Renal pelvis (tissue), 12 donors: ENCODE results near the gene SKIC2. TPM values are rescaled to one million over a fixed set of nuclear protein-coding genes. Genes with fewer than 3 reads are reported as not detected.
A peak's percentile ranks its signal among the peaks of the same experiment; 100 is the strongest.
"Not testable (repeated sequence)": the region's sequence is repeated elsewhere in the genome, so short reads cannot be mapped to it uniquely, and the experiment has no call there.

Experiments
- DNase-seq: peaks from one replicate; pipeline ENCODE4 v3.0.0-alpha.2; 2013
- long read RNA-seq, 16 experiments: transcript quantifications; one replicate each; lab custom pipeline, GENCODE V29; 2026
- polyA plus RNA-seq, 3 donors: library from polyadenylated mRNA; unstranded; fragments of 120-200 nt; gene quantifications; one replicate each; pipeline ENCODE4 v1.2.1, GENCODE V29; 2013; ENCODE audit not compliant: insufficient read length in 3 of 3

SKIC2 gene
- polyA plus RNA-seq: 10 to 100 TPM; 49.2 to 54.8 (median 50.5) TPM
- long read RNA-seq, donor 1: 0 reads
- long read RNA-seq, donor 2, partial matches to known transcripts: 13 of 14 reads
- long read RNA-seq, donor 2, other reads (novel, unspliced or antisense): 0 of 14 reads
- long read RNA-seq, donor 3, partial matches to known transcripts: 8 of 9 reads
- long read RNA-seq, donor 3, other reads (novel, unspliced or antisense): 0 of 9 reads
- long read RNA-seq, donor 4, partial matches to known transcripts: 0 of 2 reads
- long read RNA-seq, donor 4, other reads (novel, unspliced or antisense): 0 of 2 reads
- long read RNA-seq, donor 5: 0 reads
- long read RNA-seq, donor 6, partial matches to known transcripts: 0 of 1 reads
- long read RNA-seq, donor 6, other reads (novel, unspliced or antisense): 0 of 1 reads
- long read RNA-seq, donor 7, transcript SKIV2L-201 (28 exons, 3,894 nt): major isoform, 7 of 14 reads
- long read RNA-seq, donor 7, partial matches to known transcripts: 7 of 14 reads
- long read RNA-seq, donor 7, other reads (novel, unspliced or antisense): 0 of 14 reads
- long read RNA-seq, donor 8: 0 reads
- long read RNA-seq, donor 9, partial matches to known transcripts: 0 of 1 reads
- long read RNA-seq, donor 9, other reads (novel, unspliced or antisense): 0 of 1 reads
- long read RNA-seq, donor 10, partial matches to known transcripts: 0 of 1 reads
- long read RNA-seq, donor 10, other reads (novel, unspliced or antisense): 0 of 1 reads
- long read RNA-seq, donor 11, partial matches to known transcripts: 0 of 11 reads
- long read RNA-seq, donor 11, other reads (novel, unspliced or antisense): 11 of 11 reads
- long read RNA-seq, donor 12, partial matches to known transcripts: 0 of 3 reads
- long read RNA-seq, donor 12, other reads (novel, unspliced or antisense): 0 of 3 reads
- long read RNA-seq, donor 13, partial matches to known transcripts: 11 of 11 reads
- long read RNA-seq, donor 13, other reads (novel, unspliced or antisense): 0 of 11 reads
- long read RNA-seq, donor 14: 0 reads
- long read RNA-seq, donor 15, partial matches to known transcripts: 0 of 3 reads
- long read RNA-seq, donor 15, other reads (novel, unspliced or antisense): 0 of 3 reads
- long read RNA-seq, donor 16, partial matches to known transcripts: 8 of 9 reads
- long read RNA-seq, donor 16, other reads (novel, unspliced or antisense): 0 of 9 reads

DNA sequence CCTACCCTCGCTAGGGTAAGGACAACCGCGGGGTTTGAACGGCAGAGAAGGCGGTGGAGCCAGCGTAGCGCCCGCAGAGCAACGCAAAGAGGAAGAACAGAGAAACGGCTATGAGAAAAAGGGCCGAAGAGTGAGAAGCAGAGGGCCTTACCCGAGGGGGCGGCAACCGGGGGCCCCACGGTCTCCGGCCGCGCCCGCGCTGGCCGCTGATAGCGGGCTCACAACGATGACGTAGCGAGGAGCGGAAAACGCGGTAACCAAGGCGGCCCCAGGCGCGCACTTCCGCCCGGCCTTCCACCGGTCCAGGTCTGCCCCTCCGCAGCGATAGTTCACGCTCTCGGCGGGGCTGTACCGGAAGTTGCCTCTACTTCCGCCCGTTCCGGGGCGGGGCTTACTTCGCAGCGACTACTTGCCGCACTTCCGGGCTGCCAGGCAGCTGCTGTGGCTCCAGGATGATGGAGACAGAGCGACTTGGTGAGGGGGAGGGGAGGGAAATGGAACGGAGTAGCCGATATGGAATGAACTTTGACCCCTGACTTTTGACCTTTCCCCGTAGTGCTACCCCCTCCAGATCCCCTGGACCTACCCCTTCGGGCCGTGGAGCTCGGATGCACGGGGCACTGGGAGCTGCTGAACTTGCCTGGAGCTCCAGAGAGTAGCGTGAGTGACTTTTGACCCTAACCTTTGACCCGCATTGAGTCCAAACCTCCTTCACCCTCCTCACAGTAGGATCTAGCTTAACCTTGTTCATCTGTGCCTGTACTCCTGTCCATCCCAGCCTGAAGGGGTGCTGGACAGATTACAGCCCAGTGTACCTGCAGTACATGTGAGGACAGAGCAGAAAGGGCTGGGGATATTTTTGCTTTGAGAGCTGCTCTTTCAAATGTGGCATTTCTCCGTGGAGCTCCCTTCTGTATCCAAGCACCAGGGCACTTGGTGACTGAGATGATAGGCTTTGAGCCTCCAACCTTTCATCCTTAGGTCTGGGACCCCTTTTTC is at the start of gene SKIC2, which contains the start of gene NELFE:
TSS of gene SKIC2 (plus strand) at position 435 of the 999 bp plus-strand sequence. CDS start at position 453, 18 bp downstream.
TSS of gene NELFE (minus strand) at position 231 of the 999 bp plus-strand sequence. CDS start 525 bp downstream, outside the sequence.
- peak; percentile 97 for DNase-seq

DNA sequence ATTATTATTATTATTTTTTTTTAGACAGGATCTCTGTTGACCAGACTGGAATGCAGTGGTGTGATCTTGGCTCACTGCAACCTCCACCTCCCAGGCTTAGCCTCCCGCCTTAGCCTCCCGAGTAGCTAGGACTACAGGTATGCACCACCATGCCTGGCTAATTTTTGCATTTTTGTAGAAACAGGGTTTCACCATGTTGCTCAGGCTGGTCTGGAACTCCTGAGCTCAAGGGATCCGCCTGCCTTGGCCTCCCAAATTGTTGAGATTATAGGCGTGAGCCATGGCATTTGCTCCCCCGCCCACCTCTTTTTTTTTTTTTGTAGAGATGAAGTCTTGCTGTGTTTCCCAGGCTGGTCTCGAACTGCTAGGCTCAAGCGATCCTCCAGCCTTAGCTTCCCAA is 49.7 kb upstream of the SKIC2 start:
- DNase-seq: not testable (repeated sequence)

DNA sequence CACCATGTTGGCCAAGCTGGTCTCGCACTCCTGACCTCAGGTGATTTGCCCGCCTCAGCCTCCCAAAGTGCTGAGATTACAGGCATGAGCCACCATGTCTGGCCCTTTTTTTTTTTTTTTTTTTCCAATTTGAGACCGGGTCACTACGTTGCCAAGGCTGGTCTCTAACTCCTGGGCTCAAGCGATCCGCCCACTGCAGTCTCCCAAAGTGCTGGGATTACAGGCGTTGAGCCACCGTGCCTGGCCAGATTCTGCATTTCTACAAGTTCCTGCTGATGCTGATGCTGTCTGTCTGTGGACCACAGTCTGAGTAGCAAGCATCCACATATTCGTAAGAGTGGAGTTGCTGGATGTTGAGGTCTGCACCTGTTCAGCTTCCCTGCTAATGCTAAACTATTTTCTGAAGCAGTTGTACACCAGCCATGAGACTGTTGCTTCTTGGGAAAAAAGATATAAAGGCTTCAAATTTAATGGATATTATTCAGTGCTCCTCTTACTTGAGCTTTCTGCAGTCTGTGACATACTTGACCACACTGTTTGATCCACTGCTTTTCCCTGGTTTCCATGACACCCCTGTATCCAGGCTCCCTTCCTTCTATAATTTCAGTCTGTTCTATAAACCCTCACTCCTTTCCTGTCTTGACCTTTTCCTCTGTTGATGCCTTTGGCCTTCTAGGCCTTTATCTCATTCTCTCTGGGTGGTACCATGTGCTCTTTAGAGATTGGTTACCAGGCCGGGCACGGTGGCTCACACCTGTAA is 47.0 kb upstream of the SKIC2 start:
- DNase-seq: no peak

DNA sequence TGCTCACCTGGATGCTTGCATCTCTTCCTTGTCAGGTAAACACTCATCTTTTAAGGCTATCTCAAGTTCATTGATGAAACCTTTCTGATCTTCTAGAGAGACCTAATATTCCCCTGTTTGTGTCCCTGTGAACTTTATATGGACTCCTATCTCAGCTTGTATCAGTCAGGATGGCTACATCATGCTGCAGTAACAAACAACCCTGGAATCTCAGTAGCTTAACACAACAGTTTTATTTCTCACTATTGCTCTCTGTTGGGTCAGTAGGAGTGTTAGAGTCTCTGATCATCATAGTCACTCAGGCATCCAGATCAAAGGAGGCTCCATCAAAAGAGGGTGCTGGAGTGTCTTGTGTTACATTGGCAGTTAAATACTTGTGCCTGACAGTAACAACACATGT is 43.6 kb upstream of the SKIC2 start:
- DNase-seq: no peak

DNA sequence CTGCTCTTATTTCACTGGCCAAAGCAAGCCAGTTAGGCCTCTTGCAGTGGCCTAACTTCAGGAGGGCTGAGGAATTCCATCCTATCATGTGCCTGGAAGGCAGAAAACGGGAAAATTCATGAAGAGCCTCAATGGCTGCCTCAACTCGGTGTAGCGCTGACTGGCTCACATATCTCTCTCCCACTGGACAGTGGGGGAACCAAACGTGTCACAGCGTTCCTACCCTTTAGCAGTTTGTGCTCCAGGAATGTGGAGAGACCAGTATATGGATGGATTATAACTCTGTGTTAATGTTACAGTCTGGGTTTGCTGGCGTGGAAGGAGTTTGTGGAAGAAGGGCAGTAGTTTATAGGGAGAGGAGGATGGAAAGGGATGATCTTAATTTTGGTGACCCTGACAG is 43.2 kb upstream of the SKIC2 start:
- no peak for DNase-seq

DNA sequence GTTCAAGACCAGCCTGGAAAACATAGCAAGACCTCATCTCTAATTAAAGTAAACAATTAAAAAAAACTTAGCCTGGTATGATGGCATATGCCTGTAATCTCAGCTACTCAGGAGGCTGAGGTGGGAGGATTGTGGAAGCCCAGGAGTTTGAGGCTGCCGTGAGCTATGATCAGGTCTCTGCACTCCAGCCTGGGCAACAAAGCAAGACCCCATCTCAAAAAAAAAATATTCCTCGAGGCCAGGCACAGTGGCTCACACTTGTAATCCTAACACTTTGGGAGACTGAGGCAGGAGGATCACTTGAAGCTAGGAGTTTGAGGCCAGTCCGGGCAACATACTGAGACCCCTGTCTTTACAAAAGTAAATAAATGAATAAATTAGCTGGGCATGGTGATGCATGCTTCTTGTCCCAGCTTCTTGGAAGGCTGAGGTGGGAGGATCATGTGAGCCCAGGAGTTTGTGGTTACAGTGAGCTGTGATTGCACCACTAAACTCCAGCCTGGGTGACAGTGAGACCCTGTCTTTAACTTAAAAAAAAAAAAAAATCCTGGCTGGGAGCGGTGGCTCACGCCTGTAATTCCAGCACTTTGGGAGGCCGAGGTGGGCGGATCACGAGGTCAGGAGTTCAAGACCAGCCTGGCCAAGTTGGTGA is 40.8 kb upstream of the SKIC2 start:
- no peak for DNase-seq

DNA sequence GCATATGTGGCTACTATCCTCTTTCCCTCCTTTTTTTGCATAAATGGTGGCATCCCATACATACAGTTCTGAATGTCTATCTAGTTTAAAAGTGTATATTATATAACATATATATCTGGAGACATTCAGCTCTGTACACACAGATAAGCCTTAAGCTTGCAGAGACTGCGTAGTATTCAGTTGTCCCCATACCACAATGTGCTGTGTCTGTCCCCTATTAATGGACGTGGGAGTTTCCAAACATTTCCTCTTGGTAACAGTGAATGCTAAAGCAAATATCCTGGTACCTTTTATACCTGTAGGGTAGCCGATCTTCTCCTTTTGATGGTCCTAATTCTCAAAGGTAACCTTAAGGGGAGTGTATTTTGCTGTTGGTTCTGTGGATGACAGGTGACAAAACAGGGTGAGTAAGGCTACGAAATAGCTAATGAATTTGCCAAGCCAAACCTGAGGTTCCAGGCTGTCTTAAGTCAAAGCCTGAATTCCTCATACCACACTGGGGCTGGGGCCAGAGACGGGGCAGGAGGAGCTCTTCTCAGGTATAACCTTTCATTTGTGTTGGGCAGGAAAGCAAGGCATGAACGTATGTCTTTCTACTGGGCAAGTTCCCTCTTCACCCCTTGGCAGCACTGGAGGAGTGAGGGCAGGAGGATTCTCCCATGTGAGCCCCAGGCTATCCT is 39.2 kb upstream of the SKIC2 start:
- no peak for DNase-seq

DNA sequence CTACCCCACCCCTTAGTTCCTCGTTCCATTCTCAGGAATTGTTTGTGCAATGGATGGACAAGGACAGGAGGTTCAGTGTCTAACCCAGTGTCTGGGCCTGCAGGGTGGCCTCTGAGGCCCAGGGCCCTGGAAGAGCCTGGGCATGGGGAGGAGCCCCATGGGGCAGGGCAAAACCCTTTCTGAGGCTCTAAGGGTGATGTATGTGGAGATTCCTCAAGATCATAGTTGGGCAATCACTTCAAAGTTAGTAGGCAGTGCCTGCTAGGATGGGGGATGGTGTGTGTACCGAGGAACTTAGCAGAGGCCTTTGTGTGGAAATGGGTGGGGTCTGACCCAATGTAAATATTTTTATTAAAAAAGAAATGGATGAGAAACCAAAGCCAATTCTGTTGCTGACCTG is 38.2 kb upstream of the SKIC2 start:
- DNase-seq: no peak

DNA sequence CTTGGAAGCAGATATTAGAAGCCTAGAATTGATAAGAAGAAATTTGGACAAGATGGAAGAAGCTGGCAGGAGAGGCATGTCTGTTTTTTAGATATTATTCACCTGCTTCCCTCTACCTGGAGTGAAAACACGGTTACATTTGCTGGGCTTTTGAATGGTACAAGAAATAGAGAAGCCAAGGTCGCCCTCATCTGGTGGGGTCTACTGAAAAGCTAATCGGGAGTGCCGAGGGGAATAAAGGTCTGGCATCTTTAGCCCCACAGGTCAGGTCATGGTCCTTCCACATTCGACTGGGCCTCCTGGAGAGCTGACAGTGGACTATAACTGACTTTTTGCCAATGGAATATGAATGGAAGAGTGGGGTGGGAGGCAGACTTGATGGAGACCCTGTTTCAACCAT is 36.0 kb upstream of the SKIC2 start:
- DNase-seq: no peak

DNA sequence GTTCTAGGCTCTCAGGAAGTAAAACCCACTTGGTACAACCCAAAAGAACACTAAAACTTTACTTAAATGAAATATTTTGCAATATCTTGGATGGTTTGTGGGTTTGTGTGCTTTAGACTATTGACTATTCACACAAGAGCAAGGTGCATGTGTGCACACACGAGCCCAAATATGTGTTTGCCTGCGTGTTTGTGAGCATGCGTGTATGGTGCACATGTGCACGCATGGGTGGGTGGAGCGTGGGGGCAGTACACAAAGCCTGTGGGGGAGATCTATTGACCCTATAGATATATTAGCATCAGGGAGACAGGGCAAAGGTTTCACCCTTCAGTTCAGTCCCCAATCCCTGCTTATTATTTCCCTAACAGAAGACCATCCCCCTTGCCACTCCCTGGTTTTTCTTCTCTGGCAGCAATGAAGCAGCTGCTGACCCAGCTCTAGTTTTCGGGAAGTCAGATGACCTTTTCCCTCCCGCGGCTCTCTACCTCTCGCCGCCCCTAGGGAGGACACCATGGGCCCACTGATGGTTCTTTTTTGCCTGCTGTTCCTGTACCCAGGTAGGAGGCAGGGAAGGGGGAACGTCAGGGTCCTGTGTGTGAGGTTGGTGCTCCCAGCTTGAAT is 31.6 kb upstream of the SKIC2 start, which contains the start of gene C2:
TSS of gene C2 (plus strand) at position 476 of the 621 bp plus-strand sequence. CDS start at position 512, 36 bp downstream.
- no peak for DNase-seq

DNA sequence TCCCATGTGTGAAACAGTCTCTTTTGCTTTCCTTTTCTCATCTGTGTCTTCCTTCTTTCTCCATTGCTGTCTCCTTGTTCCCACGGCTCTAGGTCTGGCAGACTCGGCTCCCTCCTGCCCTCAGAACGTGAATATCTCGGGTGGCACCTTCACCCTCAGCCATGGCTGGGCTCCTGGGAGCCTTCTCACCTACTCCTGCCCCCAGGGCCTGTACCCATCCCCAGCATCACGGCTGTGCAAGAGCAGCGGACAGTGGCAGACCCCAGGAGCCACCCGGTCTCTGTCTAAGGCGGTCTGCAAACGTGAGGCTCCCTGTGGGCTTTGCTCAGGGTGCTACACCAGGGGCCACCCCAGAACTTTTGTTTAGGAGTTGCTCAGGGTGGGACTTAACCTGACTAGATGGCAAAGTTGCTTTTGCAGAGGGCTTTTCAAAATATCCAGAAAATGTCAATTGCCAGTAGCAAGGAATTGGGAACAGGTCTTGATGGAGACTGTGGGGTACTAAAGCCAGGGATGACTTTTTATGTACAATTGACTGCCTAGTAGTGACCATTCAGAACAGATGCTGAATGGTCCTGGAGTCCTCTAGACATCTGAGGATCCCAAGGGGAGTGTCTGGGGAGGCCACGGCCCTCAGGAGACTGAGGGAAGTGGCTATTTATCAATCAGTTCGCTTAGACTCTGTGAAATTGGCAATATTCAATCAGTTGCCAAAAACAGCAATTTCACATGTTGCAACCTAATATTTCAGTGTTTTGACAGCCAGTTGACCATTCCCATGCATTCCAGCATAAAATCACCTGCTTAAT is 30.9 kb upstream of the SKIC2 start:
- no peak for DNase-seq

DNA sequence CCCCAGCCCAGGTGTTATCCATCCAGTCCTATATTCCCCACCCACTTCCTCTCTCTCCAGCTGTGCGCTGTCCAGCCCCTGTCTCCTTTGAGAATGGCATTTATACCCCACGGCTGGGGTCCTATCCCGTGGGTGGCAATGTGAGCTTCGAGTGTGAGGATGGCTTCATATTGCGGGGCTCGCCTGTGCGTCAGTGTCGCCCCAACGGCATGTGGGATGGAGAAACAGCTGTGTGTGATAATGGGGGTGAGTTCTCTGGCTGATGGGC is 30.4 kb upstream of the SKIC2 start:
- DNase-seq: no peak

DNA sequence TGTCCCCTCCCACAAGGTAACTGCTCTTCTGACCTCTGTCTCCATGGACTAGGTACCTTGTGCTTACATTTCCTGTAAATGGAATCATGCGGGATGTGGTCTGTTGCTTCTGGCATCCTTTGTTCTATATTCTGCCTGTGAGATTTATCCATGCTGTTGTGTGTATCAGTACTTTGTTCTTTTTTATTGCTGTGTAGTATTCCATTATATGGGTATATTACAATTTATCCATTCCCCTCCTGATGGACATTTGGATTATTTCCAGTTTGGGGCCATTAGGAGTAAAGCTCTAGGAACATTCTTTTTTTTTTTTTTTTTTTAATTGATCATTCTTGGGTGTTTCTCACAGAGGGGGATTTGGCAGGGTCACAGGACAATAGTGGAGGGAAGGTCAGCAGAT is 28.0 kb upstream of the SKIC2 start:
- DNase-seq: no peak

DNA sequence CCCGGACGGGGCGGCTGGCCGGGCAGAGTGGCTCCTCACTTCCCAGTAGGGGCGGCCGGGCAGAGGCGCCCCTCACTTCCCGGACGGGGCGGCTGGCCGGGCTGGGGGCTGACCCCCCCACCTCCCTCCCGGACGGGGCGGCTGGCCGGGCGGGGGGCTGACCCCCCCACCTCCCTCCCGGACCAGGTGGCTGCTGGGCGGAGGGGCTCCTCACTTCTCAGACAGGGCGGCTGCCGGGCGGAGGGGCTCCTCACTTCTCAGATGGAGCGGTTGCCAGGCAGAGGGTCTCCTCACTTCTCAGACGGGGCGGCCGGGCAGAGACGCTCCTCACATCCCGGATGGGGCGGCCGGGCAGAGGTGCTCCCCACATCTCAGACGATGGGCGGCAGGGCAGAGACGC is 26.8 kb upstream of the SKIC2 start:
- DNase-seq: not testable (repeated sequence)

DNA sequence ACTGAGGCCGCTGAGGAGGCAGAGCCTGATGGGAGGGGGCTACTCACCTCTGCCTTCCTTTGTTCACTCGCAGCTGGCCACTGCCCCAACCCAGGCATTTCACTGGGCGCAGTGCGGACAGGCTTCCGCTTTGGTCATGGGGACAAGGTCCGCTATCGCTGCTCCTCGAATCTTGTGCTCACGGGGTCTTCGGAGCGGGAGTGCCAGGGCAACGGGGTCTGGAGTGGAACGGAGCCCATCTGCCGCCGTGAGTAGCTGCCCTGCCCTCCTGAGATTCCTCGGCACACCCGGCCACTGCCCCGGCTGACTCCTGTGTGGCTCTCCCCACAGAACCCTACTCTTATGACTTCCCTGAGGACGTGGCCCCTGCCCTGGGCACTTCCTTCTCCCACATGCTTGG is 25.4 kb upstream of the SKIC2 start:
- no peak for DNase-seq

DNA sequence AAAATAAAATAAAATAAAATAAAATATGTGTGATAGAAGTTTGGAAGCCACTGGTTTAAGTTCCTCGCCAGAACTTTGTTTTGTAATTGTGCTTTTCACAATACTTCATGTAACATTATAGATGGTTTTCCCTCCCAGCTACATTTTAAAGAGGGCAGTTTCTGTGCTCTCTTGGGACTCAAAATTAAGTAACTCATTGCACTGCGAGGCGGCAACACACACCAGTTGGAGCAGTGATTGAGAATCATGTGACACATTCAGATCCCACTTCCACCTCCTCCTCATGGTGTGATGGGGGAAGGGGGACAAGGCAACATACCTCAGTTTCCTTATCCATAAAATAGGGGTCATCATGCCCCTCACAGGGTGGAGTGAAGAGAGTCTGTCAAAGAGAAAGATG is 24.0 kb upstream of the SKIC2 start:
- DNase-seq: no peak

DNA sequence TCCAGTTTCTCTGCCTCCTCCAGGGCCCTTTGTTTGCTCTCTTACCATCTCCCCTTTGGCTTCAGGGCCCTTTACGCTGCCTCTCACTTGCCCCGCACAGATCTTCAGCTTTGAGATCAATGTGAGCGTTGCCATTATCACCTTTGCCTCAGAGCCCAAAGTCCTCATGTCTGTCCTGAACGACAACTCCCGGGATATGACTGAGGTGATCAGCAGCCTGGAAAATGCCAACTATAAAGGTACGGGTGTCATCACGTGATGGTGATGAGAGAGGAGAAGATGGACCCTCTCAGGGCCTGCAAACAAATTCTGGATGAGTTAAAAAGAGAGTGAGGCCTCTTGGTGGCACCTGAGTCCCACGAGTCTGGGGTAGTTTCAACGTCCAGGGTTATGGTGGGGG is 23.2 kb upstream of the SKIC2 start:
- no peak for DNase-seq

DNA sequence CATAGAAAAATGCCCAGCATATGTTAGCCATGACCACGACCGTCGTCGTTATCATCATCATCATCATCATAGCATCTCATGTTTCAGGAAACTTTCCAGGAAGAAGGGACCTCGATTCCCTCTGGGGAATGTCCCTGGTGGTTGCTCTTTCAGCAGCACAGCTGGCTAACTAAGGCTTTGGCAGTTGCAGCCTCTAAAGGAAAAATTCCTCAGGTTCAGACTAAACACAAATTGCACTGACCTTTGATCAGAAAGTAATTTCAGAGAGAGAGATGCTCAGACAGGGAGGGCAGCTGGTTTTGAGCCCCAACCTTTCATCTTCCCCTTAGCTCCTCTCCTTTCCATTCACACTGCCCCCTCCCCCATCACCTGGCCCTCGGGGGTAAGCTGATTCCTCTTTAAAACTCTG is 18.7 kb upstream of the SKIC2 start:
- DNase-seq: no peak
